ENCODE results near the gene TBC1D17. TPM values are rescaled to one million over a fixed set of nuclear protein-coding genes. Genes with fewer than 3 reads are reported as not detected.

The TBC1D17 gene
- total RNA-seq, 4 donors from 2014 or later, result 15.6 to 24.9 (median 22.3) TPM

- DNase-seq (ENCODE audit: low spot score) (no peak), ATAC-seq (ENCODE audit: low FRiP score) (no peak)
- TF ChIP-seq CTCF (IDR thresholded peaks at IDR 0.05), result no peak
Observed at GRCh38 chr19:49874503-49875157, 2.9 kb upstream of the TBC1D17 start.

DNA sequence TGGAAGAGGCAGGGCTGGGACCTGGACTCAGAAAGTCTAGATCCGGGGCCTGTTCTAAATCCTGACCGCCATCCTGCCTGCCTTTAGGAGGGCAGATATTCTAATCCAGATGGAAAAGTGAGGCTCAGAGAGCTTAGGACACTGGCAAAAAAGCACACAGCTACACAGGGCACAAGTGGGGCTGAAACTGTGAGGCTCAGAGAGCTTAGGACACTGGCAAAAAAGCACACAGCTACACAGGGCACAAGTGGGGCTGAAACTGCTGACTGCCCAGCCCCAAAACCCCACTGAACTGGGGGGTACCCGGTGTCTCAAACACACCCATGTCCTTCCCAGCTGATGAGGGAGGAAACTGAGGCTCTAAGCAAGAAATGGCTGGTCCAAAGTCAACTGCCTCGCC is 2.3 kb upstream of the TBC1D17 start:
- no peak for ATAC-seq (ENCODE audit: low FRiP score)

DNA sequence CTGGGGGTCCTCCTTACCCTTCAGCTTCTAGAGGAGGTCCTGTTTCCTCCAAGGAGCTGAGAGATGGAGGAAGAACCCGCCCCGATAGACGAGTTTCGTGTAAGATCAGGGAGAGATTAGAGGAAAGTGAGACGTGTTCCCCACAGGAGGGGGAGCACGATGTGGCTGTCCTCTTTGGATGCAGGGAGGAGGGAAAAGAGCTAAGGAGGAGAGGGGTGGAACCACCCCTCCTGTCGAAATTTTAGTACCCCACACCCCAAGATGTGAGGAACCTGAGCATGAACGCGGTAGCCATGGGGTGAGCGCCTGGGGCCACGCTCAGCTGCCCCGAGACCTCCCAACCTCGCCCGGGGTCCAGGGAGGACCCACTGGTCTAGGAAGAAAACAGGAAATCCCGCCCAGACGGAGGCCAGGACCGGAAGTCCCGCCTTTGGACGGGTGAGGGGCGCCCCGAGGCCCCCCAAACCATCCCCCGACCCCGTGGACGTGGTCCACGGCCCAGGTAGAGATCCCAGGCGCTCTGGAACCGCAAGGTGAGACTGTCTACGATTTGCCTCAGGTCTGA is 1.6 kb upstream of the TBC1D17 start:
- ATAC-seq (ENCODE audit: low FRiP score) (no peak), DNase-seq (ENCODE audit: low spot score) (no peak)
- no peak for TF ChIP-seq CTCF (IDR thresholded peaks at IDR 0.05)

More for the DNA sequence above, 2.3 kb upstream of the TBC1D17 start:
- no peak for TF ChIP-seq CTCF (IDR thresholded peaks at IDR 0.05)
- no peak for DNase-seq (ENCODE audit: low spot score)

DNA sequence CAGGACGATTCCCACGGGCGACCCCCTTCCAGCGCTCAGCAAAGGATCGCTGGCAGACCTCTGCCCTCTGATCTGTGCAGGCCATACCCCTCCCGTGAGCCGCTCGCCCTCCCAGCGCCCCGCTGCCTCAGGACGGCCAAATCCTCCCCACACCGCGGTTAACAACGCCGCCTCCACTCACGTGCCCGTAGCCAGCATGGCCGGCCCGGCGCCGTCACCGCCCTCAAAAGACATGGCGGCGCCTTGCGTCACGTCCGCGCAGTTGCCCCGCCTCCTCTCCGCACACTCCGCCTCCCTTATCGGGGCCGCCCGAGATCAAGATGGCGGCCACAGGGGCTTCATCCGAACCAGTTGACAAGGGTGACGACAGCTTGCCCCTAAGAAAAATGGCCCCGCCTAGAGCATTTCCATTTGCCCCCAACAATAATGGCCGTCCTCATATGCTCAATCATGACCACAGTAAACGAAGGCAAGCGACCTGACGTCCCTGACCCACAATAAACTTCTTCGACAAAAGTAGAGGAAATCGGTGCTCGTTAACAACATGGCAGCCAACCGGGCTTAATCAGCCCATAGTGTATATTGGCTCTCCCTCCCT is 981 bp upstream of the TBC1D17 start:
- peak; percentile 91 for DNase-seq (ENCODE audit: low spot score)
- peak; percentile 66 for ATAC-seq (ENCODE audit: low FRiP score)

GRCh38 chr19:49877879-49878743 is 609 bp downstream of the TBC1D17 start:
- peak; percentile 95 for DNase-seq (ENCODE audit: low spot score)
- ATAC-seq (ENCODE audit: low FRiP score), result peak; percentile 77
- no peak for TF ChIP-seq CTCF (IDR thresholded peaks at IDR 0.05)

More for the DNA sequence above, 981 bp upstream of the TBC1D17 start:
- TF ChIP-seq CTCF (IDR thresholded peaks at IDR 0.05), result no peak

DNA sequence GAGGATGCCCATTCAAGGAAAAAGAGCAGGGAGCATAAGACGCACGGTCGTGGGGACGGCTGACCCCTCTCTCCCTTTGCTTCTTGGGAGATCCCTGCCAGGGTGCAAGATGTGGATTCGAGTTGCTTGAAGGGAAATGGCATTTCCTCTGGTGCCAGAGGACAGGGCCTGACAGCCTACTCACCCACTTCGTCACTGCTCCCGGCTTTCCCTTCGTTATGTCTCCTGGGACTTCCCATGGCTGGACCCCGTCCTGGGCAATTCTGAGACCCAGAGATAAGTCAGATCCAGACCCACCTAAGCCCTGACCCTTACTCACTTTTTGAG is 1.2 kb downstream of the TBC1D17 start:
- DNase-seq (ENCODE audit: low spot score) (no peak), ATAC-seq (ENCODE audit: low FRiP score) (no peak)
- no peak for TF ChIP-seq CTCF (IDR thresholded peaks at IDR 0.05)
